Testis (tissue), 2 donors: ENCODE measurements around the gene LIN7A.

Source experiments
- CTCF ChIP-seq, 3 experiments: fragments of 450-650 bp in 2 of 3; fragments of 200-600 bp in 1 of 3; sonication (generic) in 1 of 3; IDR thresholded peaks; one replicate each; pipeline ENCODE4 v1.5.1; 2016 to 2019; ENCODE audit warnings: antibody characterized with exemption in 3 of 3, mild to moderate bottlenecking in 2 of 3, moderate library complexity in 1 of 3
- POLR2A ChIP-seq: fragments of 450-650 bp; IDR thresholded peaks from one replicate; pipeline ENCODE4 v1.6.1; 2017; ENCODE audit warnings: antibody characterized with exemption, mild to moderate bottlenecking, moderate library complexity

- TF ChIP-seq CTCF (IDR thresholded peaks at IDR 0.05): no peak
- TF ChIP-seq POLR2A: no peak
These were observed 24.6 kb downstream of the LIN7A start for GRCh38 chr12:80912901-80913770.
